SK-N-MC (cell line): ENCODE data around the gene HCRTR1.

Experiments
- EZH2 ChIP-seq: fragments of 200-600 bp; sonication (generic); IDR thresholded peaks from one replicate; pipeline ENCODE4 v1.6.1; 2017; ENCODE audit warnings: antibody characterized with exemption
- FOXP2 ChIP-seq: optimal IDR thresholded peaks from 2 replicates; pipeline ENCODE3; 2011; ENCODE audit warnings: mild to moderate bottlenecking, moderate library complexity; ENCODE audit not compliant: insufficient read depth; ENCODE audit errors: extremely low read length, control extremely low read depth
- POLR2AphosphoS5 ChIP-seq: IDR thresholded peaks from 2 replicates; pipeline ENCODE4 v1.6.1; 2012; ENCODE audit warnings: mild to moderate bottlenecking, low read depth, low read length, borderline replicate concordance

DNA sequence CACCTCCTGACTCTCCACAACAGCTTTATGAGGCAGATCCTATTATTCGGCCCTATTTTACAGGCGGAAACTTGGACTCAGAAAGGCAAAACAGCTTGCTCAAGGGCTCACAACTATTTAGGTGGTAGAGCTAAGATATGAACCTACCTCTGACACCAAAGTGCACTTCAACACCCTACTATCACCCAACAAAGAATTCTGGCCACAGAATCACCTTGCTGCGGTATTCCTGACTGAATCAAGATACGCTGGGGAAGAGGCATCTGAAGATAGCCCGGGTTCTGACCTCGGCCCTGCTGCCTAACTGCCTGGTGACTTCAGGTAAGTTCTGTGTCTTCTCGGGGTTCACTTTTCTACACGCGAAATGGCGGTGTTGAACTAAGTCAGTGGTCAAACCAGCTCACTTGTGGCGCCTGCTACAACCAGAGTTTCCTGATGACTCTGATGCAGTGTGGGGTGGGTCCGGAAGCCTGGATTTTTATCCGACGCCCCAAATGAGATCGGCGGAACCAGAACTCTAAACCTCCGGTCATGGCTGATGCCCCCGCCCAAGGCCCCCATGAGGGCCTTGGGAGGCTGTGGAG is 26.6 kb downstream of the HCRTR1 start:
- TF ChIP-seq POLR2AphosphoS5 (no peak), EZH2 (no peak), FOXP2 (no peak)
